SK-N-SH (cell line): ENCODE data around the gene MINDY4. TPM values are rescaled to one million over a fixed set of nuclear protein-coding genes. Genes with fewer than 3 reads are reported as not detected.

ENCODE experiments used
- CTCF ChIA-PET: fragments of 300-600, 350-600 bp; formaldehyde crosslinking; extraction: SDS; loops from one replicate; lab custom pipeline; 2021; lab: Yijun Ruan, JAX
- POLR2A ChIA-PET: fragments of 350-600 bp; sonication (Branson Sonifier 250); formaldehyde crosslinking; extraction: SDS; loops from one replicate; lab custom pipeline; 2020; ENCODE audit warnings: antibody characterized with exemption, inconsistent platforms; lab: Yijun Ruan, JAX
- DNase-seq: peaks from one replicate; pipeline ENCODE4 v3.0.0; 2012
- H2AFZ ChIP-seq: fragments of 200-600 bp; sonication (generic); 2 replicates; pipeline ENCODE4 v1.8.1; 2016; ENCODE audit warnings: antibody characterized with exemption, mild to moderate bottlenecking, low read depth
- H3F3A ChIP-seq: fragments of 200-600 bp; sonication (generic); replicated peaks from 2 replicates; pipeline ENCODE3; 2016; ENCODE audit warnings: antibody characterized with exemption, mild to moderate bottlenecking; ENCODE audit not compliant: insufficient read depth
- H3K27ac ChIP-seq, 2 experiments: fragments of 200-500 bp in 1 of 2; fragments of 200-600 bp in 1 of 2; sonication (Bioruptor generic) in 1 of 2; sonication (generic), shearing (Covaris generic) in 1 of 2; 2 replicates each; pipeline versions ENCODE4 v1.5.1 to v1.6.1; 2014 to 2016; ENCODE audit warnings: low read depth in 2 of 2, inconsistent platforms in 1 of 2, low read length in 1 of 2, mild to moderate bottlenecking in 1 of 2, mixed read lengths in 1 of 2
- H3K27me3 ChIP-seq: fragments of 200-600 bp; sonication (generic), shearing (Covaris generic); 2 replicates; pipeline ENCODE4 v1.6.1; 2016; ENCODE audit warnings: mixed run types; ENCODE audit not compliant: insufficient read depth
- H3K36me3 ChIP-seq, 2 experiments: fragments of 200-500 bp in 1 of 2; fragments of 200-600 bp in 1 of 2; sonication (Bioruptor generic) in 1 of 2; sonication (generic) in 1 of 2; replicated peaks in 1 of 2; 2 replicates each; pipeline versions ENCODE3 to v1.5.1; 2014 to 2016; ENCODE audit warnings: low read length in 1 of 2, mild to moderate bottlenecking in 1 of 2; ENCODE audit not compliant: insufficient read depth in 2 of 2, control insufficient read depth in 1 of 2
- H3K4me1 ChIP-seq, 2 experiments: fragments of 200-500 bp in 1 of 2; fragments of 200-600 bp in 1 of 2; sonication (Bioruptor generic) in 1 of 2; sonication (generic), shearing (Covaris generic) in 1 of 2; 2 replicates each; pipeline versions ENCODE4 v1.5.1 to v1.6.1; 2014 to 2016; ENCODE audit warnings: low read depth in 1 of 2, low read length in 1 of 2, mixed run types in 1 of 2; ENCODE audit not compliant: insufficient read depth in 2 of 2, control insufficient read depth in 1 of 2
- H3K4me2 ChIP-seq: fragments of 200-600 bp; sonication (generic), shearing (Covaris generic); 2 replicates; pipeline ENCODE4 v1.6.1; 2017; ENCODE audit warnings: mixed run types
- H3K4me3 ChIP-seq, 2 experiments: fragments of 200-500 bp in 1 of 2; fragments of 200-600 bp in 1 of 2; sonication (Bioruptor generic) in 1 of 2; sonication (generic), shearing (Covaris generic) in 1 of 2; 2 replicates each; pipeline versions ENCODE4 v1.5.1 to v1.8.1; 2014 to 2016; ENCODE audit warnings: low read depth in 2 of 2, inconsistent platforms in 1 of 2, low read length in 1 of 2, mild to moderate bottlenecking in 1 of 2, mixed read lengths in 1 of 2, moderate library complexity in 1 of 2
- H3K79me2 ChIP-seq: fragments of 200-600 bp; sonication (generic); 2 replicates; pipeline ENCODE4 v1.8.1; 2017; ENCODE audit warnings: mild to moderate bottlenecking; ENCODE audit not compliant: insufficient read depth
- H3K9ac ChIP-seq: fragments of 200-600 bp; sonication (generic); 2 replicates; pipeline ENCODE4 v1.6.1; 2017; ENCODE audit warnings: mixed run types
- H3K9me2 ChIP-seq: fragments of 200-600 bp; sonication (generic); 2 replicates; pipeline ENCODE4 v1.6.1; 2017; ENCODE audit warnings: mixed run types
- H3K9me3 ChIP-seq: fragments of 200-600 bp; sonication (generic); 2 replicates; pipeline ENCODE4 v1.6.1; 2017; ENCODE audit warnings: mixed run types, mild to moderate bottlenecking, moderate library complexity
- H4K20me1 ChIP-seq: fragments of 200-600 bp; sonication (generic); 2 replicates; pipeline ENCODE4 v1.6.1; 2017; ENCODE audit warnings: mild to moderate bottlenecking, mixed run types; ENCODE audit not compliant: insufficient read depth
- CHD2 ChIP-seq: fragments of 150-350 bp; IDR thresholded peaks from 2 replicates; pipeline ENCODE4 v1.6.1; 2018; ENCODE audit warnings: low read length; ENCODE audit not compliant: partially characterized antibody
- CTCF ChIP-seq: fragments of 200-600 bp; sonication (generic); IDR thresholded peaks from 2 replicates; pipeline ENCODE4 v1.6.1; 2017; ENCODE audit warnings: antibody characterized with exemption, mild to moderate bottlenecking, moderate library complexity
- ELF1 ChIP-seq: IDR thresholded peaks from 2 replicates; pipeline ENCODE4 v1.4.0; 2012
- EZH2phosphoT487 ChIP-seq: fragments of 200-600 bp; sonication (generic); IDR thresholded peaks from 2 replicates; pipeline ENCODE4 v1.6.1; 2017; ENCODE audit warnings: low read depth, mixed run types, mild to moderate bottlenecking, antibody characterized with exemption, moderate library complexity, borderline replicate concordance
- GABPA ChIP-seq: IDR thresholded peaks from 2 replicates; pipeline ENCODE4 v1.4.0; 2012; ENCODE audit warnings: low read depth, mild to moderate bottlenecking
- GATA2 ChIP-seq: sonication (generic); formaldehyde crosslinking; IDR thresholded peaks from 2 replicates; pipeline ENCODE4 v1.5.0; 2020; ENCODE audit warnings: mild to moderate bottlenecking, missing genetic modification reagents
- JUND ChIP-seq: IDR thresholded peaks from 2 replicates; pipeline ENCODE4 v1.4.0; 2012
- TAF1 ChIP-seq: IDR thresholded peaks from 2 replicates; pipeline ENCODE4 v1.6.1; 2012; ENCODE audit warnings: low read depth, mild to moderate bottlenecking, low read length, moderate library complexity, borderline replicate concordance
- TCF12 ChIP-seq: IDR thresholded peaks from 2 replicates; pipeline ENCODE4 v1.4.0; 2012
- TEAD4 ChIP-seq: IDR thresholded peaks from 2 replicates; pipeline ENCODE4 v1.4.0; 2012; ENCODE audit warnings: mild to moderate bottlenecking, borderline replicate concordance; ENCODE audit not compliant: insufficient read depth
- YY1 ChIP-seq: IDR thresholded peaks from 2 replicates; pipeline ENCODE4 v1.4.0; 2012; ENCODE audit warnings: low read depth, mild to moderate bottlenecking
- WGBS: methylation state at CpG from one replicate; pipeline ENCODE4 v1.1.6; 2017; ENCODE audit warnings: low lambda C conversion rate; 5-methylcytosine and 5-hydroxymethylcytosine counted together
- polyA plus RNA-seq, 3 experiments: library from polyadenylated mRNA; depleted of rRNA; stranded (reverse); fragments of >200 nt; gene quantifications; 2 replicates each; pipeline ENCODE4 v1.2.3, GENCODE V29; 2012
- TF ChIP-seq, protein P1 (sequence below): fragments of 150-350 bp; IDR thresholded peaks from 2 replicates; pipeline ENCODE4 v1.6.1; 2016; ENCODE audit warnings: mild to moderate bottlenecking, low read depth, low read length
- TF ChIP-seq, protein P2 (sequence below): IDR thresholded peaks from 2 replicates; pipeline ENCODE4 v1.6.1; 2012; ENCODE audit warnings: mild to moderate bottlenecking, low read depth, low read length, moderate library complexity

The MINDY4 gene
- polyA plus RNA-seq, 1 of the 3 experiments (the other 2 are of a cell fraction): 1.8 TPM

DNA sequence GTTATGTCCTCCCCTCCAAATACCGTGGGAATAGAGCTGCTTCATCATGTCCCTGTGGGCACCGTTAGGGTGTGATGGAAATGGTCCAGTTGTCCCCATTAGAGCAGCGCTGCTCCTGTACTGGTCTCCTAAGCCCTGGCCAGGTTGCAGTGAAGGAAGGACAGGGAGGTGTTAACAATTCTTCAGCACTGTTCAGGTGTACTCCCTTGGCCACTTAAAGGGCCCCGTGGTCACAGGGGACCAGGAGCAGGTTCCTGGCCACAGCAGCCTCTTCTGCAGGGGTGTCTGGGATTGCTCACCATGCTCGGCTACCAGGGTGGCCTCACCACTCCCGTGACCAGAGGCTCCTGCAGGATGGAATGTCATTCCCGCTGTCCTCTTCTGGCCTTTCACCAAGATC lies 65.8 kb downstream of the MINDY4 start:
- H3K79me2 ChIP-seq: no peaks in the 10 kb centered on the region
- no peaks in the 10 kb centered on the region for H4K20me1 ChIP-seq
- H3K4me1 ChIP-seq: no peaks in the 10 kb centered on the region
- no peaks in the 10 kb centered on the region for H3K27me3 ChIP-seq
- H3K27ac ChIP-seq: no peak overlapping the region
- H3K9me2 ChIP-seq: no peaks in the 10 kb centered on the region
- no peak overlapping the region for H3K4me3 ChIP-seq
- DNase-seq: no peak
- H3F3A ChIP-seq: no peaks in the 10 kb centered on the region
- H3K36me3 ChIP-seq: peaks cover 0 to 14% of the 10 kb centered on the region in 2 experiments
- no peak overlapping the region for H2AFZ ChIP-seq
- H3K9me3 ChIP-seq: no peaks in the 10 kb centered on the region
- no peak overlapping the region for H3K9ac ChIP-seq
- POLR2A ChIA-PET: no interaction called here
- 85% methylated on average over 7 of the region's 7 CpGs for WGBS
- H3K4me2 ChIP-seq: no peak overlapping the region
- CTCF ChIA-PET: no interaction called here
- TF ChIP-seq TAF1: no peak
- TF ChIP-seq, protein P1, sequence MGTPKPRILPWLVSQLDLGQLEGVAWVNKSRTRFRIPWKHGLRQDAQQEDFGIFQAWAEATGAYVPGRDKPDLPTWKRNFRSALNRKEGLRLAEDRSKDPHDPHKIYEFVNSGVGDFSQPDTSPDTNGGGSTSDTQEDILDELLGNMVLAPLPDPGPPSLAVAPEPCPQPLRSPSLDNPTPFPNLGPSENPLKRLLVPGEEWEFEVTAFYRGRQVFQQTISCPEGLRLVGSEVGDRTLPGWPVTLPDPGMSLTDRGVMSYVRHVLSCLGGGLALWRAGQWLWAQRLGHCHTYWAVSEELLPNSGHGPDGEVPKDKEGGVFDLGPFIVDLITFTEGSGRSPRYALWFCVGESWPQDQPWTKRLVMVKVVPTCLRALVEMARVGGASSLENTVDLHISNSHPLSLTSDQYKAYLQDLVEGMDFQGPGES: no peak
- TF ChIP-seq, protein P2, sequence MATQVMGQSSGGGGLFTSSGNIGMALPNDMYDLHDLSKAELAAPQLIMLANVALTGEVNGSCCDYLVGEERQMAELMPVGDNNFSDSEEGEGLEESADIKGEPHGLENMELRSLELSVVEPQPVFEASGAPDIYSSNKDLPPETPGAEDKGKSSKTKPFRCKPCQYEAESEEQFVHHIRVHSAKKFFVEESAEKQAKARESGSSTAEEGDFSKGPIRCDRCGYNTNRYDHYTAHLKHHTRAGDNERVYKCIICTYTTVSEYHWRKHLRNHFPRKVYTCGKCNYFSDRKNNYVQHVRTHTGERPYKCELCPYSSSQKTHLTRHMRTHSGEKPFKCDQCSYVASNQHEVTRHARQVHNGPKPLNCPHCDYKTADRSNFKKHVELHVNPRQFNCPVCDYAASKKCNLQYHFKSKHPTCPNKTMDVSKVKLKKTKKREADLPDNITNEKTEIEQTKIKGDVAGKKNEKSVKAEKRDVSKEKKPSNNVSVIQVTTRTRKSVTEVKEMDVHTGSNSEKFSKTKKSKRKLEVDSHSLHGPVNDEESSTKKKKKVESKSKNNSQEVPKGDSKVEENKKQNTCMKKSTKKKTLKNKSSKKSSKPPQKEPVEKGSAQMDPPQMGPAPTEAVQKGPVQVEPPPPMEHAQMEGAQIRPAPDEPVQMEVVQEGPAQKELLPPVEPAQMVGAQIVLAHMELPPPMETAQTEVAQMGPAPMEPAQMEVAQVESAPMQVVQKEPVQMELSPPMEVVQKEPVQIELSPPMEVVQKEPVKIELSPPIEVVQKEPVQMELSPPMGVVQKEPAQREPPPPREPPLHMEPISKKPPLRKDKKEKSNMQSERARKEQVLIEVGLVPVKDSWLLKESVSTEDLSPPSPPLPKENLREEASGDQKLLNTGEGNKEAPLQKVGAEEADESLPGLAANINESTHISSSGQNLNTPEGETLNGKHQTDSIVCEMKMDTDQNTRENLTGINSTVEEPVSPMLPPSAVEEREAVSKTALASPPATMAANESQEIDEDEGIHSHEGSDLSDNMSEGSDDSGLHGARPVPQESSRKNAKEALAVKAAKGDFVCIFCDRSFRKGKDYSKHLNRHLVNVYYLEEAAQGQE: no peak
- TF ChIP-seq TCF12: no peak
- no peak for TF ChIP-seq CHD2
- no peak for TF ChIP-seq YY1
- TF ChIP-seq CTCF: no peak
- TF ChIP-seq ELF1: no peak
- TF ChIP-seq GATA2 (CRISPR knock-in tag): no peak
- TF ChIP-seq, all 33 proteins: peak for 0

- peaks cover 0 to 4% of the 10 kb centered on the region in 2 experiments; a peak in 1 of 4 replicates for H3K4me1 ChIP-seq
- H3K27ac ChIP-seq: no peak overlapping the region
- H3K4me3 ChIP-seq: no peak overlapping the region
- no peak overlapping the region for H2AFZ ChIP-seq
- H3K79me2 ChIP-seq: no peaks in the 10 kb centered on the region
- CTCF ChIA-PET: interaction anchor here (2.7 kb wide), 1 partner anchor 101 kb away, joined by 9 read pairs; no protein-coding TSS in a partner anchor
- H3K4me2 ChIP-seq: no peak overlapping the region
- no peaks in the 10 kb centered on the region for H4K20me1 ChIP-seq
- H3K9ac ChIP-seq: no peak overlapping the region
- H3K27me3 ChIP-seq: no peaks in the 10 kb centered on the region
- no peaks in the 10 kb centered on the region for H3K9me3 ChIP-seq
- no peak for DNase-seq
- WGBS: 98% methylated on average over 4 of the region's 4 CpGs
- H3K9me2 ChIP-seq: no peaks in the 10 kb centered on the region
- H3F3A ChIP-seq: no peaks in the 10 kb centered on the region
- POLR2A ChIA-PET: no interaction called here
- TF ChIP-seq, protein P2: no peak
- no peak for TF ChIP-seq TEAD4
- TF ChIP-seq EZH2phosphoT487: no peak
- no peak for TF ChIP-seq TAF1
- TF ChIP-seq GABPA: no peak
- no peak for TF ChIP-seq JUND
- peaks cover 0 to 14% of the 10 kb centered on the region in 2 experiments for H3K36me3 ChIP-seq
Measured at GRCh38 chr7:30837581-30837980, 66.4 kb downstream of the MINDY4 start.
